GM18907 (cell line): ENCODE measurements around the gene IMP4.

Experiments
- ATAC-seq: cut with Tn5 transposase; IDR thresholded peaks from one replicate; pipeline ENCODE4 v1.9.1; 2021; ENCODE audit warnings: mild to moderate bottlenecking, moderate library complexity; ENCODE audit not compliant: unreplicated experiment

IMP4 gene

GRCh38 chr2:130355578-130356431, 13.1 kb downstream of the IMP4 start, which contains the start of gene PTPN18:
PTPN18 (plus strand) TSS chr2:130356056; CDS start chr2:130356108, 52 bp downstream.
- peak; percentile 93 for ATAC-seq

DNA sequence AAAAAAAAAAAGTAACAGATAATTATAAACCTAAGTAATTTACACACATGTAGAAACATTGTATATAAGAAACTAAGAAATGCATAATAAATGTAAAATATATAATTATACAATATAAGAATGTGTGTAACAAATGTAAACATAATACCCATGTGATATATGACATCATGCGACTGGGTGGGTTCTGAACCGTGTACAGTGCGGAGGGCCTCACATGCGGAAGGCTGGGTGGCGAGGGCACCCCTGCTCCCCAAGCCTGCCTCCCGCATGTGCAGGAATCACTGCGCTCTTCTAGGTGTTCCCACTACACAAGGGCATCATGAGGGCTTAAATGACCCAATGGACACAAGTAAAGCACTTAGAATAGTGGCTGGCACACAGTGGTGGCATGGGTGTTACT, 15.2 kb downstream of the IMP4 start:
- ATAC-seq, result no peak

- no peak for ATAC-seq
Measured at GRCh38 chr2:130358420-130359350, 16.0 kb downstream of the IMP4 start.

- ATAC-seq, result no peak
Measured at GRCh38 chr2:130359466-130359865, 16.8 kb downstream of the IMP4 start.

DNA sequence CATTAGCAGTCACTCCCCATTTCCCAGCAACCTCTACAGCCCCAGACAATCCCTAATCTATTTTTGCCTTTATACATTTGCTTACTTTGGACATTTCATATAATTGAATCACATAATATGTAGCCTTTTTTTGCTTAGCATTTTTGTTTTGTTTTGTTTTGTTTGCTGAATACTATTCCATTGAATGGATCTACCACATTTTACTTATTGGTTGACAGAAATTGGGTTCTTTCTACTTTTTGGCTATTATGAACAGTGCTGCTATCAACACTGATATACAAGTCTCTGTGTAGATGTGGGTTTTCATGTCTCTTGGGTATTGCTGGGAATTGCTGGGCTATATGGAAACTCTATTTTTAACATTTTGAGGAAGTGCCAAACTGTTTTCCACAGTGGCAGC, 20.8 kb downstream of the IMP4 start:
- no peak for ATAC-seq

- ATAC-seq, result no peak
Measured at GRCh38 chr2:130365075-130365474, 22.4 kb downstream of the IMP4 start.

DNA sequence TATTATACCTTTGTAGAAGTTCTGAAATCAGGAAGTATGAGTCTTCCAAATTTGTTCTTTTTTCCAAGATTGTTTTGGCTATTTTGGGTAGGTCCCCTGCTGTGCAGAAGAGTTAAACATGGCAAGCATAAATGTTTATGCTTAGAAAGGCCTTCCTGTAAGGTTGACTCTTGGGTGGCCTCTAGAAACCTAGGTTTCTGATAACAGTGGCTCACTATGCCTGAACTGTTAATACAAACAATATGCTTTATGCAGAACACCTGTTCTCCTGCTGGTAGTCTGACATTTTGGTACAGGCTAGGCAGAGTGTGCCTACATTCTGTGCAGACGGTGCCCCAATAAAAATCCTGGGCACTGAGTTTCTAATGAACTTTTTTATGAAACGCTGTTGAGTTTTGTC, 23.3 kb downstream of the IMP4 start:
- ATAC-seq, result no peak

GRCh38 chr2:130366720-130367119, 24.0 kb downstream of the IMP4 start:
- ATAC-seq, result no peak

GRCh38 chr2:130368786-130369185, 26.1 kb downstream of the IMP4 start:
- no peak for ATAC-seq

- ATAC-seq, result no peak
Measured at GRCh38 chr2:130369311-130369964, 26.7 kb downstream of the IMP4 start.

GRCh38 chr2:130369965-130370341, 27.3 kb downstream of the IMP4 start:
- no peak for ATAC-seq

DNA sequence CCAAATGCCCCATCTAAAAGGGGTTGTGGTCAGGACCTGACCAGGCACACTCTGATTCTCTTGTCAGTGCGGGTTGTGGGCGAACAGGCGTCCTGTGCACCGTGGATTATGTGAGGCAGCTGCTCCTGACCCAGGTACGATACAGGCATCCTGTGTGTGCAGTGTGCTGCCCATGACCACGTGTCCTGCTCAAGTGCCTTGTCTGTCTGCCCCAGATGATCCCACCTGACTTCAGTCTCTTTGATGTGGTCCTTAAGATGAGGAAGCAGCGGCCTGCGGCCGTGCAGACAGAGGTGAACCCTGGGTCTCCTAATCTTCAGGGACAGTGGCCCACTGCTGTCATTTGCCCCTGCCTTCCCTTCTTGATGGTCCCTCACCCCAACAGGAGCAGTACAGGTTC, 27.8 kb downstream of the IMP4 start:
- no peak for ATAC-seq

GRCh38 chr2:130371723-130372054, 29.0 kb downstream of the IMP4 start:
- ATAC-seq, result peak; percentile 38

DNA sequence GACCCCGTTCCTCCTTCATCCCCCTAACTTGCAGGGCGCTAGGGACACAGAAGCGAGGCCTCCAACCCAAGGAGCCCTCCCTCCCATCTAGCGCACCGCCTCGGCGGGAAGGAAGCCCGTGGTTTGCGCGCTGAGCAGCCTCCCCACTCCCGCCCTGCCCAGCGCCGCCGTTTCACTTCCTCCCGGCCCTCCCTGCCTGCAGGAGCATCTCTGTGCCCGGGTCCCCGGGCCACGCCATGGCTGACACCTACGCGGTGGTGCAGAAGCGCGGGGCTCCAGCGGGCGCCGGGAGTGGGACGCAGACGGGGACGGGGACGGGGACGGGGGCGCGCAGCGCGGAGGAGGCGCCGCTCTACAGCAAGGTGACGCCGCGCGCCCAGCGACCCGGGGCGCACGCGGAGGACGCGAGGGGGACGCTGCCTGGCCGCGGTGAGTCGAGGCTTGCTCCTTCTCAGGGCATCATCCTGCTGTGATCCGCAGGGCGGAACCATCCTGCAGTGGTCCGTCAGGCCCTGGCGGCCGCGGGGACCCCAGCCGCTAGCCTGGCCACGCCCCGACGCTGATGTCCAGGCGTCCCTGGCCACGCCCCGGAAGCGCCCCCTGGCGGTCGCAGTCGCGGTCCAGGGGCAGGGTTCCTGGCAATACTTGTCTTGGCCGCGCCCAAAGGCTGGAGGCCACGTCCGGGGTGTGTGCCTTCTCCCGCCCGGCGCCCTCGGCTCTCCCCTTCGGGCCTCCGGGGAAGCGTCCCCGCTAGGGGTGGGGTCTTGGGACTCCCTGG, 29.5 kb downstream of the IMP4 start:
- ATAC-seq, result peak; percentile 83

DNA sequence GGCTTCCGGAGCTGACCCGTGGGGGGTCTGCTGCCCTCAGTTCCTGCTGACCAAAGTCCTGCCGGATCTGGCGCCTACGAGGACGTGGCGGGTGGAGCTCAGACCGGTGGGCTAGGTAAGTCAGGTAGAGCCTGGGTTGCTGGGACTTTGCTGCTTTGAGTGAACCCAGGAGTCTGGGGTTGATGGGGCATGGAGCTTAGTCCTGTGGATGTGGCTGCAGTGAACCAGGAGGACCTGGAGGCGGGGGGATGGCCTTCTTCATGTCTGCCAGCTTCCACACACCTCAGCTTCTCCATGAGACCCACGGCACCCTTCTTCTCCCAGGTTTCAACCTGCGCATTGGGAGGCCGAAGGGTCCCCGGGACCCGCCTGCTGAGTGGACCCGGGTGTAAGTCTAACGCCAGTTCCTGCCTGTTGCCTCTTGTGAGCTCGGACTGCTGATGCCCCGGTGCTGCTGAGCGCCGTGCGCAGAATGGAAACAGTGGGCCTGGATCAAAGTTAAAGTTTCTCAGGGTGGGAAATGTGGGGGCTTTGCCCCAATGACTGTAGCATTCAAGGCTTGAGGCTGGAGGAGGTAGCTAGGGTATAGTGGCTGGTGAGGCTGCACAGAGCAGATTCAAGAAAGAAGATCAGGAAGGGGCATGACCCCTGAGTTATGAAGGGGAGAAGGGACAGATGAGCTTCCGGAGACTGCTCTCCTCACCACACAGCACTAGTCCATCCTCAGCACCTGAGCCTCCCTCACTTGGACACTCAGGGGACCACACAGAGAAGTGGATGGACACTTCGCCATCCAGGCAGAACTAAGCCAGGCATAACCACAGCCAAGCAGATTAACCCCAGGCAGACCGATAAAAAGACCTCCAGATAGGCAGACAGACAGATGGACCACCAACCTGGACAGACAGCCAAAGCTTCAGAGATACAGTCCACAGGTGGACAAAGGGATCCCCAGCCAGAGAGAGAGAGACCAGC, 30.4 kb downstream of the IMP4 start:
- peak; percentile 2 for ATAC-seq

DNA sequence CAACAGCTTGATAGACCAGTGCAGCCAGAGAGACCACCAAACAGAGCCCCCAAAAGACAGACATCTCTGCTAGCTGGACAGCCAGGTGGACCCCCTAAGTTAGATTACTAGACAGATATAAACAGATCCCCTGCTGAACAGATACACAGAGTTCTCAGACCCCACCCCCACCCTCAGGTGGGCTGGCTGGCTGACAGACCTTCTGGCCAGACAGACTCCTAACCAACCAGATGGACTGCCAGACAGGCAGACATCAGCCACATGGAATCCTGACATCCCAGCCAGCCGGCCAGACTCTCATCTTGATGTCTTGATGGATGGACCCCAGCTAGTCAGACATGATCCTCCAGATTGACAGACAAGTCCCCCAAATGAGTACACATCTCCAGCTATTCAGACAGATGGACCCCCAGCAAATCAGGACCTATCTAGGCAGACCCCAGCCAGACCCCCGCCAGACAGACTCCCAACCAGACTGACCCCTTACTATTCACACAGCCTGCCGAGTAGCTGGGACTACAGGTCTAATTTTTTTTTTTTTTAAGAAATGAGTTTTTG, 31.2 kb downstream of the IMP4 start:
- ATAC-seq, result no peak

GRCh38 chr2:130374587-130375290, 32.0 kb downstream of the IMP4 start:
- no peak for ATAC-seq
